Measurements from ENCODE around the gene SYNDIG1. TPM values are rescaled to one million over a fixed set of nuclear protein-coding genes. Genes with fewer than 3 reads are reported as not detected.

The SYNDIG1 gene
- total RNA-seq, 1 experiment from 2014 or later: not detected

DNA sequence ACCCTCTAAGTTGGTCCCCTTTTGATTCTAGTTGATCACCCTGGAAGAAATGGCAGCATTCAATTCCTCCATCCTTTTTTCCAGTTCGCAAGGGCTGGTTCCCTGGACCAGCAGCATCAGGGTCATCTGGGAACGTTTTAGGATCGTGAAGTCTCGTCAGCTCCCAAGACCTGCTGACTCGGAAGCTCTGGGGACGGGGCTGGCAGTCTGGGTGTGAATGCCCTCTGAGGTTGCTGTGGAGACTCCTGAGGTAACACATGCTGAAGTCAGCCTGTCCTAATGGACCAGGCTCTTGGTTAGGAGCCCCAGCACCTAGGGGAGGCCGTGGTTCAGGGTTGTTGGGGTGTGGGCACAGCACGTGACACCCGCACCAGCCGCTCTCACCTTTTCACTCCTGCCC lies 164.1 kb downstream of the SYNDIG1 start:
- H3K4me3 Mint-ChIP-seq (ENCODE audit: low read depth, unreplicated experiment): no peak overlapping the region
- intact Hi-C loops (cut with micrococcal nuclease; ENCODE audit: unreplicated experiment): no loop called here

GRCh38 chr20:24634855-24635254 lies 165.4 kb downstream of the SYNDIG1 start:
- no peak for DNase-seq
- CTCF ChIA-PET: no interaction called here
- H3K36me3 Mint-ChIP-seq (ENCODE audit: insufficient read depth, unreplicated experiment): no peaks in the 10 kb centered on the region
- TF ChIP-seq, protein P1, sequence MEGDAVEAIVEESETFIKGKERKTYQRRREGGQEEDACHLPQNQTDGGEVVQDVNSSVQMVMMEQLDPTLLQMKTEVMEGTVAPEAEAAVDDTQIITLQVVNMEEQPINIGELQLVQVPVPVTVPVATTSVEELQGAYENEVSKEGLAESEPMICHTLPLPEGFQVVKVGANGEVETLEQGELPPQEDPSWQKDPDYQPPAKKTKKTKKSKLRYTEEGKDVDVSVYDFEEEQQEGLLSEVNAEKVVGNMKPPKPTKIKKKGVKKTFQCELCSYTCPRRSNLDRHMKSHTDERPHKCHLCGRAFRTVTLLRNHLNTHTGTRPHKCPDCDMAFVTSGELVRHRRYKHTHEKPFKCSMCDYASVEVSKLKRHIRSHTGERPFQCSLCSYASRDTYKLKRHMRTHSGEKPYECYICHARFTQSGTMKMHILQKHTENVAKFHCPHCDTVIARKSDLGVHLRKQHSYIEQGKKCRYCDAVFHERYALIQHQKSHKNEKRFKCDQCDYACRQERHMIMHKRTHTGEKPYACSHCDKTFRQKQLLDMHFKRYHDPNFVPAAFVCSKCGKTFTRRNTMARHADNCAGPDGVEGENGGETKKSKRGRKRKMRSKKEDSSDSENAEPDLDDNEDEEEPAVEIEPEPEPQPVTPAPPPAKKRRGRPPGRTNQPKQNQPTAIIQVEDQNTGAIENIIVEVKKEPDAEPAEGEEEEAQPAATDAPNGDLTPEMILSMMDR (IDR thresholded peaks at IDR 0.05; ENCODE audit: unreplicated experiment): no peak
- intact Hi-C loops (cut with micrococcal nuclease; ENCODE audit: unreplicated experiment): no loop called here
- H3K27ac Mint-ChIP-seq (ENCODE audit: unreplicated experiment): no peak overlapping the region
- no TSS peak for BruUV-seq (replicated peaks)
- no peaks in the 10 kb centered on the region for H3K4me1 Mint-ChIP-seq (ENCODE audit: low read depth, unreplicated experiment)
- H3K4me3 Mint-ChIP-seq (ENCODE audit: low read depth, unreplicated experiment): no peak overlapping the region
- H3K9me3 Mint-ChIP-seq (ENCODE audit: low read depth, unreplicated experiment): no peaks in the 10 kb centered on the region
- peaks cover 16% of the 10 kb centered on the region for H3K27me3 Mint-ChIP-seq (ENCODE audit: unreplicated experiment)

More for the DNA sequence above, 164.1 kb downstream of the SYNDIG1 start:
- BruUV-seq (replicated peaks): no TSS peak
- no peaks in the 10 kb centered on the region for H3K36me3 Mint-ChIP-seq (ENCODE audit: insufficient read depth, unreplicated experiment)
- peaks cover 13% of the 10 kb centered on the region for H3K27me3 Mint-ChIP-seq (ENCODE audit: unreplicated experiment)
- TF ChIP-seq, protein P1 (IDR thresholded peaks at IDR 0.05; ENCODE audit: unreplicated experiment): no peak
- no peaks in the 10 kb centered on the region for H3K9me3 Mint-ChIP-seq (ENCODE audit: low read depth, unreplicated experiment)
- DNase-seq: no peak
- H3K27ac Mint-ChIP-seq (ENCODE audit: unreplicated experiment): no peak overlapping the region
- no peaks in the 10 kb centered on the region for H3K4me1 Mint-ChIP-seq (ENCODE audit: low read depth, unreplicated experiment)
- CTCF ChIA-PET: no interaction called here

GRCh38 chr20:24636626-24637025 lies 167.2 kb downstream of the SYNDIG1 start:
- Mint-ChIP-seq H3K27me3 (ENCODE audit: unreplicated experiment) (peaks cover 34% of the 10 kb centered on the region), H3K4me1 (ENCODE audit: low read depth, unreplicated experiment) (no peaks in the 10 kb centered on the region), H3K27ac (ENCODE audit: unreplicated experiment) (no peak overlapping the region), H3K4me3 (ENCODE audit: low read depth, unreplicated experiment) (no peak overlapping the region), H3K36me3 (ENCODE audit: insufficient read depth, unreplicated experiment) (no peaks in the 10 kb centered on the region), H3K9me3 (ENCODE audit: low read depth, unreplicated experiment) (no peaks in the 10 kb centered on the region)
- CTCF ChIA-PET: no interaction called here
- DNase-seq: no peak
- BruUV-seq (replicated peaks): no TSS peak
- TF ChIP-seq, protein P1 (IDR thresholded peaks at IDR 0.05; ENCODE audit: unreplicated experiment): no peak
- intact Hi-C loops (cut with micrococcal nuclease; ENCODE audit: unreplicated experiment): no loop called here

- CTCF ChIA-PET: no interaction called here
- no peak overlapping the region for H3K27ac Mint-ChIP-seq (ENCODE audit: unreplicated experiment)
- H3K27me3 Mint-ChIP-seq (ENCODE audit: unreplicated experiment): peaks cover 37% of the 10 kb centered on the region
- H3K9me3 Mint-ChIP-seq (ENCODE audit: low read depth, unreplicated experiment): no peaks in the 10 kb centered on the region
- intact Hi-C loops (cut with micrococcal nuclease; ENCODE audit: unreplicated experiment): no loop called here
- no peaks in the 10 kb centered on the region for H3K4me1 Mint-ChIP-seq (ENCODE audit: low read depth, unreplicated experiment)
- TF ChIP-seq, protein P1 (IDR thresholded peaks at IDR 0.05; ENCODE audit: unreplicated experiment): no peak
- H3K36me3 Mint-ChIP-seq (ENCODE audit: insufficient read depth, unreplicated experiment): no peaks in the 10 kb centered on the region
- no peak overlapping the region for H3K4me3 Mint-ChIP-seq (ENCODE audit: low read depth, unreplicated experiment)
- DNase-seq: no peak
- BruUV-seq (replicated peaks): no TSS peak
These were observed 167.7 kb downstream of the SYNDIG1 start for GRCh38 chr20:24637087-24637486.
